CD14-positive monocyte (primary cell): ENCODE results near the gene PPT2. TPM values are rescaled to one million over a fixed set of nuclear protein-coding genes. Genes with fewer than 3 reads are reported as not detected.

Experiments
- DNase-seq, 3 donors: peaks; one replicate each; pipeline ENCODE4 v3.0.0-alpha.2; 2011 to 2022
- H2AFZ ChIP-seq: 2 replicates; pipeline ENCODE4 v1.6.0; 2012; ENCODE audit warnings: mild to moderate bottlenecking, low read depth, low read length, inconsistent platforms; ENCODE audit not compliant: insufficient read depth, poor library complexity, severe bottlenecking
- H3K27ac ChIP-seq, 2 donors: 1 replicate in 1 of 2; 2 replicates in 1 of 2; pipeline ENCODE4 v1.5.1; 2012 to 2013; ENCODE audit warnings: low read length in 2 of 2, control low read depth in 1 of 2, inconsistent platforms in 1 of 2, low read depth in 1 of 2, mild to moderate bottlenecking in 1 of 2
- H3K27me3 ChIP-seq, 2 donors: one replicate each; pipeline versions ENCODE4 v1.6.0 to v1.6.1; 2011 to 2013; ENCODE audit warnings: low read length in 2 of 2; ENCODE audit not compliant: control insufficient read depth in 2 of 2, insufficient read depth in 2 of 2
- H3K36me3 ChIP-seq, 2 donors: replicated peaks in 1 of 2; 1 replicate in 1 of 2; 2 replicates in 1 of 2; pipeline versions ENCODE4 v1.5.1 to v1.6.1; 2012 to 2013; ENCODE audit warnings: low read length in 2 of 2, control low read depth in 1 of 2, inconsistent platforms in 1 of 2, mild to moderate bottlenecking in 1 of 2; ENCODE audit not compliant: insufficient read depth in 2 of 2, control insufficient read depth in 1 of 2
- H3K4me1 ChIP-seq, 2 donors: 1 replicate in 1 of 2; 2 replicates in 1 of 2; pipeline versions ENCODE4 v1.5.1 to v1.6.1; 2012 to 2013; ENCODE audit warnings: low read length in 2 of 2, control low read depth in 1 of 2, inconsistent platforms in 1 of 2, mild to moderate bottlenecking in 1 of 2, moderate library complexity in 1 of 2; ENCODE audit not compliant: insufficient read depth in 2 of 2, control insufficient read depth in 1 of 2
- H3K4me2 ChIP-seq: replicated peaks from 2 replicates; pipeline ENCODE3; 2012; ENCODE audit warnings: low read length, moderate library complexity, mild to moderate bottlenecking; ENCODE audit not compliant: poor library complexity, severe bottlenecking; ENCODE audit errors: extremely low read depth
- H3K4me3 ChIP-seq, 3 experiments: fragments of 200-600 bp in 1 of 3; sonication (generic) in 1 of 3; replicated peaks in 1 of 3; 1 replicate in 2 of 3; 2 replicates in 1 of 3; pipeline ENCODE4 v1.5.1; 2011 to 2013; ENCODE audit warnings: low read length in 3 of 3, mild to moderate bottlenecking in 3 of 3, control low read depth in 2 of 3, low read depth in 2 of 3, inconsistent platforms in 1 of 3, moderate library complexity in 1 of 3
- H3K79me2 ChIP-seq: 2 replicates; pipeline ENCODE4 v1.6.0; 2012; ENCODE audit warnings: mild to moderate bottlenecking, control low read depth, inconsistent platforms, low read length, moderate library complexity; ENCODE audit not compliant: insufficient read depth
- H3K9ac ChIP-seq: 2 replicates; pipeline ENCODE4 v1.6.0; 2017; ENCODE audit warnings: low read length, mild to moderate bottlenecking; ENCODE audit not compliant: insufficient read depth, poor library complexity, severe bottlenecking
- H3K9me3 ChIP-seq, 2 donors: replicated peaks in 1 of 2; 1 replicate in 1 of 2; 2 replicates in 1 of 2; pipeline versions ENCODE4 v1.5.1 to v1.6.1; 2012 to 2013; ENCODE audit warnings: low read length in 2 of 2, control low read depth in 1 of 2; ENCODE audit not compliant: control insufficient read depth in 1 of 2, insufficient read depth in 1 of 2
- H4K20me1 ChIP-seq: 2 replicates; pipeline ENCODE4 v1.6.0; 2012; ENCODE audit warnings: mild to moderate bottlenecking, low read length, control low read depth, moderate library complexity; ENCODE audit not compliant: insufficient read depth
- H3K27ac Mint-ChIP-seq, 7 donors: one replicate each; pipeline ENCODE4 v1.8.0; 2020; ENCODE audit warnings: mild to moderate bottlenecking in 7 of 7, mixed read lengths in 7 of 7, moderate library complexity in 6 of 7, inconsistent platforms in 2 of 7
- H3K27me3 Mint-ChIP-seq, 3 donors: one replicate each; pipeline ENCODE4 v1.8.0; 2021 to 2022; ENCODE audit warnings: low read depth in 3 of 3, mild to moderate bottlenecking in 3 of 3, mixed read lengths in 3 of 3, moderate library complexity in 3 of 3, inconsistent platforms in 1 of 3
- H3K36me3 Mint-ChIP-seq, 2 donors: one replicate each; pipeline ENCODE4 v1.8.0; 2020; ENCODE audit warnings: mixed read lengths in 2 of 2, inconsistent platforms in 1 of 2, mild to moderate bottlenecking in 1 of 2
- H3K4me1 Mint-ChIP-seq: one replicate; pipeline ENCODE4 v1.8.0; 2020; ENCODE audit warnings: mild to moderate bottlenecking, mixed read lengths
- H3K4me3 Mint-ChIP-seq, 2 donors: one replicate each; pipeline ENCODE4 v1.8.0; 2020; ENCODE audit warnings: mild to moderate bottlenecking in 2 of 2, mixed read lengths in 2 of 2, moderate library complexity in 1 of 2
- H3K9me3 Mint-ChIP-seq, 7 donors: one replicate each; pipeline ENCODE4 v1.8.0; 2020 to 2022; ENCODE audit warnings: mixed read lengths in 7 of 7, mild to moderate bottlenecking in 6 of 7, moderate library complexity in 6 of 7, inconsistent platforms in 2 of 7
- CTCF ChIP-seq: fragments of 200-600 bp; IDR thresholded peaks from one replicate; pipeline ENCODE4 v1.8.0; 2022; ENCODE audit warnings: antibody characterized with exemption, mild to moderate bottlenecking
- WGBS: methylation state at CpG from one replicate; pipeline ENCODE4 v1.1.5; 2013; ENCODE audit warnings: missing lambda C conversion rate; ENCODE audit not compliant: insufficient coverage; 5-methylcytosine and 5-hydroxymethylcytosine counted together
- intact Hi-C, 2 donors: fragments of 100-400 bp; cut with micrococcal nuclease; formaldehyde crosslinking; loops; one replicate each; pipeline versions ENCODE4 v1.15.0 to v1.15.1; 2023
- polyA plus RNA-seq, 3 donors: library from polyadenylated mRNA; depleted of rRNA in 1 of 3; unstranded in 2 of 3; stranded (reverse) in 1 of 3; fragments of 300-500 nt in 2 of 3; fragments of >200 nt in 1 of 3; fragmentation: Illumina TruSeq in 2 of 3; gene quantifications; 1 replicate in 2 of 3; 2 replicates in 1 of 3; pipeline ENCODE4 v1.2.3, GENCODE V29; 2012 to 2021

PPT2 gene
- polyA plus RNA-seq, 3 donors, result 1.4 to 4.0 (median 1.8) TPM

- no peak overlapping the region for H3K4me2 ChIP-seq
- peak overlapping the region; percentile 27 to 62 for H3K27ac ChIP-seq
- no peak overlapping the region for H3K9ac ChIP-seq
- Mint-ChIP-seq H3K4me1 (peaks cover 68% of the 10 kb centered on the region), H3K4me3 (no peak overlapping the region), H3K27ac (peak overlapping the region; percentile 62 to 92 (median 78)), H3K9me3 (no peaks in the 10 kb centered on the region), H3K36me3 (peaks cover 48 to 61% of the 10 kb centered on the region in 2 donors), H3K27me3 (peaks cover 0 to 3% (median 2%) of the 10 kb centered on the region in 3 donors)
- peaks cover 45 to 61% of the 10 kb centered on the region in 2 donors for H3K36me3 ChIP-seq
- H3K27me3 ChIP-seq, result no peaks in the 10 kb centered on the region
- peaks cover 54% of the 10 kb centered on the region for H3K79me2 ChIP-seq
- H3K4me1 ChIP-seq, result peaks cover 49 to 58% of the 10 kb centered on the region in 2 donors
- H4K20me1 ChIP-seq, result no peaks in the 10 kb centered on the region
- no peak for TF ChIP-seq CTCF
- intact Hi-C loops, result no loop called here
- WGBS, result 41% methylated on average over 5 of the region's 10 CpGs
- H2AFZ ChIP-seq, result no peak overlapping the region
- H3K9me3 ChIP-seq, result no peaks in the 10 kb centered on the region
- DNase-seq, result no peak
- no peak overlapping the region for H3K4me3 ChIP-seq
Observed at GRCh38 chr6:32181915-32182529, 28.1 kb downstream of the PPT2 start.

GRCh38 chr6:32182555-32182981 lies 28.6 kb downstream of the PPT2 start:
- Histone ChIP-seq H3K9ac (no peak overlapping the region), H3K36me3 (peaks cover 50 to 66% of the 10 kb centered on the region in 2 donors), H3K27ac (peak overlapping the region; percentile 27 to 62), H3K4me1 (peaks cover 49 to 58% of the 10 kb centered on the region in 2 donors), H3K4me3 (no peak overlapping the region), H3K79me2 (peaks cover 59% of the 10 kb centered on the region), H3K27me3 (no peaks in the 10 kb centered on the region), H2AFZ (no peak overlapping the region), H3K4me2 (no peak overlapping the region), H3K9me3 (no peaks in the 10 kb centered on the region), H4K20me1 (peaks cover 2% of the 10 kb centered on the region)
- DNase-seq, result no peak
- 92% methylated on average over 4 of the region's 10 CpGs for WGBS
- no peak for TF ChIP-seq CTCF
- Mint-ChIP-seq H3K4me3 (no peak overlapping the region), H3K27ac (peak overlapping the region; percentile 49 to 84 (median 77)), H3K4me1 (peaks cover 69% of the 10 kb centered on the region), H3K36me3 (peaks cover 54 to 66% of the 10 kb centered on the region in 2 donors), H3K27me3 (peaks cover 0 to 3% (median 2%) of the 10 kb centered on the region in 3 donors), H3K9me3 (no peaks in the 10 kb centered on the region)
- intact Hi-C loops, result no loop called here
